HepG2 (cell line): ENCODE data around the gene RIMS3. TPM values are rescaled to one million over a fixed set of nuclear protein-coding genes. Genes with fewer than 3 reads are reported as not detected.
A peak's percentile ranks its signal among the peaks of the same experiment; 100 is the strongest.

Experiments
- ATAC-seq: fragments of 200-7000 bp; cut with Tn5 transposase; 3 replicates; pipeline ENCODE4 v1.9.1; 2020; ENCODE audit warnings: mild to moderate bottlenecking, moderate library complexity
- BruUV-seq: library from RNA; stranded (reverse); fragments of 400-500 nt; replicated peaks from 2 replicates; lab custom pipeline; 2021; lab: Mats Ljungman, UMichigan
- CTCF ChIA-PET: fragments of 300-600 bp; formaldehyde crosslinking; extraction: SDS; loops from one replicate; lab custom pipeline; 2021; ENCODE audit warnings: low total read pairs, inconsistent platforms, low intra/inter-chr PET ratio; lab: Yijun Ruan, JAX
- POLR2A ChIA-PET: fragments of 350-600 bp; sonication (Branson Sonifier 250); formaldehyde crosslinking; loops from one replicate; lab custom pipeline; 2020; ENCODE audit warnings: antibody characterized with exemption, inconsistent platforms; lab: Yijun Ruan, JAX
- DNase-seq: peaks from one replicate; pipeline ENCODE4 v3.0.0-alpha.2; 2015; ENCODE audit warnings: low spot score
- FAIRE-seq: peaks from 3 replicates; lab custom pipeline; 2011; peaks lifted over from hg19 to GRCh38; lab: Jason Lieb, UNC
- H2AFZ ChIP-seq: one replicate; pipeline ENCODE4 v1.6.1; 2011; ENCODE audit warnings: low read length, inconsistent platforms
- H3K27ac ChIP-seq: fragments of 300-600 bp; 3 replicates; pipeline ENCODE4 v1.8.0; 2011; ENCODE audit warnings: mixed run types, mild to moderate bottlenecking, mixed read lengths, low read length, inconsistent platforms; ENCODE audit not compliant: insufficient read depth; ENCODE audit errors: extremely low read length
- H3K27me3 ChIP-seq, 2 experiments: fragments of 200-600 bp in 1 of 2; 2 replicates in 1 of 2; 3 replicates in 1 of 2; pipeline versions ENCODE4 v1.6.0 to v1.8.0; 2011; ENCODE audit warnings: low read length in 2 of 2, mild to moderate bottlenecking in 2 of 2, moderate library complexity in 2 of 2, inconsistent platforms in 1 of 2; ENCODE audit not compliant: insufficient read depth in 2 of 2, control insufficient read depth in 1 of 2
- H3K36me3 ChIP-seq, 2 experiments: fragments of 200-600 bp in 1 of 2; replicated peaks in 1 of 2; 2 replicates in 1 of 2; 3 replicates in 1 of 2; pipeline versions ENCODE4 v1.5.1 to v1.8.0; 2011; ENCODE audit warnings: low read length in 2 of 2, inconsistent platforms in 1 of 2; ENCODE audit not compliant: insufficient read depth in 2 of 2, control insufficient read depth in 1 of 2
- H3K4me1 ChIP-seq: 2 replicates; pipeline ENCODE4 v1.5.1; 2012; ENCODE audit warnings: low read length, inconsistent platforms; ENCODE audit not compliant: insufficient read depth
- H3K4me2 ChIP-seq: 2 replicates; pipeline ENCODE4 v1.6.0; 2011; ENCODE audit warnings: low read depth, low read length, inconsistent platforms
- H3K4me3 ChIP-seq, 3 experiments: fragments of 200-600 bp in 1 of 3; sonication (generic), shearing (Covaris generic) in 1 of 3; replicated peaks in 1 of 3; 2 replicates each; pipeline ENCODE4 v1.5.1; 2011 to 2016; ENCODE audit warnings: low read length in 3 of 3, inconsistent platforms in 2 of 3, low read depth in 2 of 3, mild to moderate bottlenecking in 2 of 3, control low read depth in 1 of 3, mixed read lengths in 1 of 3; ENCODE audit not compliant: insufficient read depth in 1 of 3
- H3K79me2 ChIP-seq: one replicate; pipeline ENCODE4 v1.6.1; 2011; ENCODE audit warnings: low read length, inconsistent platforms; ENCODE audit not compliant: insufficient read depth
- H3K9ac ChIP-seq: 2 replicates; pipeline ENCODE4 v1.6.0; 2011; ENCODE audit warnings: mild to moderate bottlenecking, low read depth, low read length, inconsistent platforms; ENCODE audit not compliant: insufficient read depth
- H3K9me3 ChIP-seq: 2 replicates; pipeline ENCODE4 v1.5.1; 2012; ENCODE audit warnings: mild to moderate bottlenecking, low read length
- H4K20me1 ChIP-seq: 2 replicates; pipeline ENCODE4 v1.6.0; 2011; ENCODE audit warnings: inconsistent platforms, mild to moderate bottlenecking, low read length, moderate library complexity; ENCODE audit not compliant: insufficient read depth
- CHD2 ChIP-seq: IDR thresholded peaks from 2 replicates; pipeline ENCODE4 v1.6.1; 2011; ENCODE audit warnings: low read depth, low read length, improper control_type of control experiment
- FOXP1 ChIP-seq, 2 experiments: fragments of 450-650 bp in 1 of 2; IDR thresholded peaks; 2 replicates each; pipeline ENCODE4 v1.6.1; 2017 to 2018; ENCODE audit warnings: antibody characterized with exemption in 1 of 2
- IRX3 ChIP-seq: sonication (generic); formaldehyde crosslinking; IDR thresholded peaks from 2 replicates; pipeline ENCODE4 v1.8.1; 2023; ENCODE audit warnings: mild to moderate bottlenecking, low read depth, missing genetic modification reagents, borderline replicate concordance
- REL ChIP-seq: sonication (generic); formaldehyde crosslinking; conservative IDR thresholded peaks from 2 replicates; pipeline ENCODE4 v1.8.0; 2022; ENCODE audit warnings: mild to moderate bottlenecking, missing genetic modification reagents, moderate library complexity
- SP5 ChIP-seq: IDR thresholded peaks from 2 replicates; pipeline ENCODE4 v1.6.1; 2016; ENCODE audit warnings: low read depth, borderline replicate concordance
- SRF ChIP-seq: IDR thresholded peaks from 2 replicates; pipeline ENCODE4 v1.6.1; 2011; ENCODE audit warnings: mild to moderate bottlenecking, low read depth, low read length, moderate library complexity
- SSRP1 ChIP-seq: IDR thresholded peaks from 2 replicates; pipeline ENCODE4 v1.6.1; 2016; ENCODE audit warnings: control low read depth
- ZNF232 ChIP-seq: sonication (generic); formaldehyde crosslinking; IDR thresholded peaks from 2 replicates; pipeline ENCODE4 v1.4.0; 2020; ENCODE audit warnings: missing genetic modification reagents, borderline replicate concordance
- ZNF598 ChIP-seq: sonication (generic); formaldehyde crosslinking; IDR thresholded peaks from 2 replicates; pipeline ENCODE4 v1.5.1; 2020; ENCODE audit warnings: mild to moderate bottlenecking, missing genetic modification reagents, borderline replicate concordance
- ZNF776 ChIP-seq: sonication (generic); formaldehyde crosslinking; IDR thresholded peaks from 2 replicates; pipeline ENCODE4 v1.4.0; 2020; ENCODE audit warnings: mild to moderate bottlenecking, missing genetic modification reagents
- ZNF816 ChIP-seq: sonication (generic); formaldehyde crosslinking; IDR thresholded peaks from 2 replicates; pipeline ENCODE4 v1.8.0; 2022; ENCODE audit warnings: missing genetic modification reagents, mild to moderate bottlenecking, borderline replicate concordance
- WGBS: methylation state at CpG from one replicate; pipeline ENCODE4 v1.1.6; 2017; ENCODE audit warnings: low lambda C conversion rate; 5-methylcytosine and 5-hydroxymethylcytosine counted together
- in situ Hi-C: cut with HindIII; loops from 2 replicates; pipeline ENCODE4 v1.10.0; 2017; ENCODE audit warnings: low pct_unique_long_range_greater_than_20kb; ENCODE audit not compliant: extremely low pct_ligation_motif_present
- intact Hi-C: fragments of 100-400 bp; cut with micrococcal nuclease; formaldehyde crosslinking; loops from one replicate; pipeline ENCODE4 v1.10.0; 2022; ENCODE audit not compliant: unreplicated experiment
- polyA plus RNA-seq, 8 experiments: library from polyadenylated mRNA; depleted of rRNA in 3 of 8; stranded (reverse) in 7 of 8; unstranded in 1 of 8; fragments of >200 nt; fragmentation: Illumina TruSeq in 4 of 8; extraction: Trizol in 4 of 8; gene quantifications; 2 replicates each; pipeline versions ENCODE4 v1.2.1 to v1.2.3, GENCODE V29; 2011 to 2016; ENCODE audit warnings: low read depth in 4 of 8, missing spikeins in 1 of 8, mixed read lengths in 1 of 8; ENCODE audit not compliant: insufficient read depth in 1 of 8
- total RNA-seq, 5 experiments: library from RNA; depleted of rRNA; stranded (reverse); fragments of >200 nt; fragmentation: Illumina TruSeq; extraction: Trizol; gene quantifications; 2 replicates each; pipeline ENCODE4 v1.2.3, GENCODE V29; 2016; ENCODE audit warnings: low read depth in 1 of 5

RIMS3 gene
- total and polyA plus RNA-seq, 2 of the 13 experiments (the other 11 are each of a cell fraction or from before 2014, with no cell fraction given) = 2.1 to 5.4 TPM

DNA sequence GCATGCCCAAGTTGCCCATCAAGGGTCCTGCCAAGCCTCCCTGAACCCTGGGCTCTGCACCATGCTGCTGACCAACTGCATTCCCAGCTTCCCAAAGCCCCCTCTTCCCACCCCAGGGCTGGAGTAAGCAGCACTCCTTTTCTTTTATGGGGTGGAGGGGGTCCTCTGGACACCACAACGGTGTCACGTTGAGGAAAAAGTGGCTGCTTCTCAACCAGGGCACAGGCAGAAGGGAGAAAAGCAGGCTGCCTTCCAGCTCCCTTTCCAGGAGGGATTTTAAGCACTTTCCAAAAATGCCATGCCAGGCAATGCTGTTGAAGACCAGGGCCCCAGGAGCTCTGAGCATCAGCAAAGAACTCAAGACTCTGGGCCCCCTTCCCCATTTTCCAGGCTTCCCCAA is 691 bp downstream of the RIMS3 start:
- H3K4me3 ChIP-seq = peak overlapping the region; percentile 65 to 80 (median 68); a peak in 5 of 6 replicates
- H3K27ac ChIP-seq = no peak overlapping the region
- no peaks in the 10 kb centered on the region for H3K9me3 ChIP-seq
- TF ChIP-seq REL (CRISPR knock-in tag) (no peak), SSRP1 (CRISPR knock-in tag) (no peak), ZNF816 (no peak), ZNF232 (CRISPR knock-in tag) (no peak), FOXP1 (IDR thresholded peaks at IDR 0.05) (no peak), FOXP1 (CRISPR knock-in tag; IDR thresholded peaks at IDR 0.05) (no peak), SRF (no peak), SP5 (no peak), CHD2 (no peak), ZNF776 (no peak), ZNF598 (CRISPR knock-in tag) (no peak), IRX3 (CRISPR knock-in tag) (no peak)
- H3K4me1 ChIP-seq = peaks cover 40% of the 10 kb centered on the region
- H2AFZ ChIP-seq = no peak overlapping the region
- H4K20me1 ChIP-seq = no peaks in the 10 kb centered on the region
- 38% methylated on average over 2 of the region's 2 CpGs for WGBS
- no peak overlapping the region for H3K9ac ChIP-seq
- peak overlapping the region; percentile 80 for H3K4me2 ChIP-seq
- ATAC-seq (no peak), DNase-seq (no peak), FAIRE-seq (no peak)
- intact Hi-C loops (loop anchor here (5.0 kb wide), 1 partner anchor 52 kb away; no protein-coding TSS in a partner anchor), in situ Hi-C loops (loop anchor here (10.0 kb wide), 1 partner anchor 50 kb away; no protein-coding TSS in a partner anchor)
- H3K79me2 ChIP-seq = no peaks in the 10 kb centered on the region
- no peaks in the 10 kb centered on the region for H3K36me3 ChIP-seq
- CTCF ChIA-PET = no interaction called here
- BruUV-seq = TSS peak; percentile 47
- POLR2A ChIA-PET = interaction anchor here (1.1 to 1.9 kb wide), 3 partner anchors 8 to 80 kb away, joined by 3 to 12 read pairs (median 5); partner anchors contain the start of gene NFYC
- no peaks in the 10 kb centered on the region; a peak in 2 of 5 replicates for H3K27me3 ChIP-seq
